Spinal cord (tissue), 10 donors: ENCODE data around the gene VAV2. TPM values are rescaled to one million over a fixed set of nuclear protein-coding genes. Genes with fewer than 3 reads are reported as not detected.

Source experiments
- DNase-seq, 6 donors: peaks; one replicate each; pipeline versions ENCODE4 v3.0.0 to v3.0.0-alpha.2; 2013 to 2015; ENCODE audit warnings: low spot score in 6 of 6, low read depth in 4 of 6
- H3K27ac ChIP-seq: one replicate; pipeline ENCODE4 v1.5.1; 2013; ENCODE audit warnings: low read depth, low read length, control low read depth
- H3K27me3 ChIP-seq: one replicate; pipeline ENCODE4 v1.6.1; 2013; ENCODE audit warnings: low read length; ENCODE audit not compliant: control insufficient read depth, insufficient read depth
- H3K36me3 ChIP-seq: one replicate; pipeline ENCODE4 v1.6.1; 2013; ENCODE audit warnings: low read length; ENCODE audit not compliant: control insufficient read depth, insufficient read depth
- H3K4me1 ChIP-seq: one replicate; pipeline ENCODE4 v1.6.1; 2013; ENCODE audit warnings: low read length; ENCODE audit not compliant: control insufficient read depth, insufficient read depth
- H3K4me3 ChIP-seq: one replicate; pipeline ENCODE4 v1.5.1; 2013; ENCODE audit warnings: low read depth, low read length, control low read depth
- H3K9me3 ChIP-seq: one replicate; pipeline ENCODE4 v1.6.1; 2013; ENCODE audit warnings: low read length; ENCODE audit not compliant: control insufficient read depth, insufficient read depth
- WGBS: methylation state at CpG from one replicate; pipeline ENCODE4 v1.1.5; 2013; ENCODE audit warnings: missing lambda C conversion rate; ENCODE audit not compliant: insufficient coverage; 5-methylcytosine and 5-hydroxymethylcytosine counted together
- polyA plus RNA-seq, 2 donors: library from polyadenylated mRNA; unstranded; fragments of 120-200 nt; gene quantifications; one replicate each; pipeline ENCODE4 v1.2.1, GENCODE V29; 2013; ENCODE audit not compliant: insufficient read length in 2 of 2
- total RNA-seq, 2 donors: library from RNA; depleted of rRNA in 1 of 2; stranded (reverse); fragments of 120-200 nt in 1 of 2; fragments of >200 nt in 1 of 2; gene quantifications; one replicate each; pipeline versions ENCODE4 v1.2.3 to v1.2.4, GENCODE V29; 2013 to 2014
- donor health status: healthy.

VAV2 gene
- total and polyA plus RNA-seq, 4 donors, result 18.4 to 48.3 (median 33.1) TPM

DNA sequence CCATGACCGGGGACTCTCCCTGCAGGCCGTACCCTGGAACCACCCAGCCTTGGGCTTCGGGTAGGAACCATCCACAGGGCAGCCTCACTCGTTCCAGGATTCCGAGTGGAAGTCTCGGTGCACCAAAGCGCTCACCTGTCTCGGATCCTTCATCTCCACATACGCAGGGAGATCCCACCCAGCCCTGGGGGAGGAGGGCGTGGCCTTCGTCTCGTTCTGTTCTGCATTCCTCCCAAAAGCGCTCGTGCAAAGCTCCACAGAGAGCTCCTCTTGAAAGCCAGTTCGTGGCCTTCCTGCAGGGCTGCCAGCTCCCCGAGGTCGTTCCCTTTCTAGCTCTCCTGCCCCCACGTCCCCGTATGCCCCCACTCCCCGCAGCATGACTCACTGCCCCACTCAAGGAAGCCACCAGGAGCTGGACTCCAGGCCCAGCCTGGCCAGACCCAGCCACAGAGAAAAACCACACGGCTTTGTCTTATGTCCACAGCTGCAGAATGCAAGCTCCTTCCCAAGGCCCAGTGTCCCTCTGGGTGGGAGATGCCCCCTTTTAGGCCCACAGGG, 189.0 kb downstream of the VAV2 start:
- DNase-seq, result no peak
- 92% methylated on average over 14 of the region's 21 CpGs for WGBS
- no peaks in the 10 kb centered on the region for H3K27me3 ChIP-seq
- no peak overlapping the region for H3K27ac ChIP-seq
- H3K4me3 ChIP-seq, result no peak overlapping the region
- peaks cover 95% of the 10 kb centered on the region for H3K36me3 ChIP-seq
- no peaks in the 10 kb centered on the region for H3K9me3 ChIP-seq
- peaks cover 6% of the 10 kb centered on the region for H3K4me1 ChIP-seq

DNA sequence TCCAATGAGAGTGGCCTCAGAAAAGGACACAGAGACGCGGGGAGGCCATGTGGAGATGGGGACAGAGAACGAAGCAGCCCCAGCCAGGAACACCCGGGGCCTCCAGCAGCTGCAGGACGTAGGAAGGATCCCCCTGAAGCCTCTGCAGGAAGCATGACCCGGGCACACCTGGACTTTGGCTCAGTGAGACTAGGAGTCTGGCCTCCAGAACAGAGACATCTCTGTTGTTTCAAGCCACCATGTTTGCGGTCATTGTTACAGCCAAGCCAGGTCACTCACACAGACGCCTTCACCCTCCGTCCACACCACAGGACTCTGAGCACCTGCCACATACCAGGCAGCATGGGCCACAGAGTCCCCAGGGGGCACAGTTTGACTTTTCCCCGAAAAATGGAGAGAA, 190.4 kb downstream of the VAV2 start:
- no peak overlapping the region for H3K4me3 ChIP-seq
- 83% methylated on average over 8 of the region's 10 CpGs for WGBS
- H3K9me3 ChIP-seq, result no peaks in the 10 kb centered on the region
- H3K27ac ChIP-seq, result no peak overlapping the region
- no peaks in the 10 kb centered on the region for H3K27me3 ChIP-seq
- DNase-seq, result no peak
- H3K36me3 ChIP-seq, result peaks cover 95% of the 10 kb centered on the region
- H3K4me1 ChIP-seq, result peaks cover 10% of the 10 kb centered on the region

DNA sequence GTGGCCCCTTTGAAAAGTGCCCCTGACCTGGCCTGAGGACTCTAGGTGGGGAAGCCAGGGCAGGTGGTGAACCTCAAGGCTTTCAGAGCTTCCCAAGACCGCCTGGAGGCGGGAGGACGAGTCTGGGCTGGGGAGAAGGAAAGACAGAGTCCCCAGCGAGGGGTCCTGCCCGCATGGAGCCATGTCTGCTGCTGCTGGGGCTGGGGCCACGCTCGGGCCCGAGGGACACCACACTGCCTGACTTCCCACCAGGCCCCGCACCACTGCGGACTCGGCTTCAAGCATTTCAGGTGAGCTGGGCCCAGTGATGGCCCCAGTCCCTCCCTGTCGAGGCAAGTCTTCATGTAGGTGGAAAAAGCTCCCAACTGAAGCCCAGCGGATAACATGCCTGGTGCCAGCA, 191.9 kb downstream of the VAV2 start:
- Histone ChIP-seq H3K4me1 (peaks cover 7% of the 10 kb centered on the region), H3K36me3 (peaks cover 94% of the 10 kb centered on the region), H3K27me3 (no peaks in the 10 kb centered on the region), H3K4me3 (no peak overlapping the region), H3K27ac (no peak overlapping the region), H3K9me3 (no peaks in the 10 kb centered on the region)
- no peak for DNase-seq
- WGBS, result 97% methylated on average over 13 of the region's 13 CpGs

DNA sequence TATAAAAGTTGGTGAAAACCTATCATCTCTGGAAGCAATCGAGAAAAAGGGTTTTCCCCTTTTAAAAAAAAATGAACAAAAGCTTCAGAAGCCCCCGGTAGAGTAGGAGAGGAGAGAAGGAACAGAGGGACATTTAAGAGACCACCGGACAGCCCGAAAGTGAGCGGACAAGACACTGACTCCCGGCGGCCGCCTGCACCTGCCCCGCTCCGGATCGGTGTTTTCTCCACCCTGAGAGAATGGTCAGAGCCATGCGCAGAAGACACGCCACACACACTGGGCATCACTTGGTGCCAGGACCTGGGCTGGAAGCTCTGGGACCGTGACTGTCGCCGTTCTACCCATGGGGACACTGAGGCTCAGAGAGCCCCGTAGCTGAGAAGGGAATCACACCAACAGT, 192.4 kb downstream of the VAV2 start:
- Histone ChIP-seq H3K27ac (no peak overlapping the region), H3K4me3 (no peak overlapping the region), H3K27me3 (no peaks in the 10 kb centered on the region), H3K36me3 (peaks cover 94% of the 10 kb centered on the region), H3K4me1 (peaks cover 4% of the 10 kb centered on the region), H3K9me3 (no peaks in the 10 kb centered on the region)
- WGBS, result 94% methylated on average over 16 of the region's 17 CpGs
- no peak for DNase-seq

DNA sequence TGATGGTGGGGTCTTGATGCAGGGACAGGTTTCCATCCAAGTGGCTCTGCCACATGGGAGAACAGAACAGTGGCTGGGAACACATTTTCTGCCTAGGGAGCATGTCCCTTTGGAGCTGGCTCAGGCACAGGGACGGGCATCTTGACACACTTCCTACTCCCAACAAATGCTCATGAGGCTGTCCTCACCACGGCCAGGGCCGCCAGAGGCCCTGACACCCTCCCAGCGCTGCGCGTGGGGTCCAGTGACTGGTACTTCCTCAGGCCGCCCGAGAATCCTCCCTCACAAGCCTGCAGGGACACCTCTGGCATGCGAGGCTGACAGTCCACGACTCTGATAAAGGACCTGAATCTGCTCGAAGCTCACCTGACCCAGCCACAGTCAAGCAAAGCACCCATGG, 193.0 kb downstream of the VAV2 start:
- peaks cover 10% of the 10 kb centered on the region for H3K4me1 ChIP-seq
- H3K27ac ChIP-seq, result no peak overlapping the region
- 93% methylated on average over 11 of the region's 11 CpGs for WGBS
- no peak for DNase-seq
- H3K9me3 ChIP-seq, result no peaks in the 10 kb centered on the region
- no peak overlapping the region for H3K4me3 ChIP-seq
- H3K36me3 ChIP-seq, result peaks cover 94% of the 10 kb centered on the region
- H3K27me3 ChIP-seq, result no peaks in the 10 kb centered on the region

DNA sequence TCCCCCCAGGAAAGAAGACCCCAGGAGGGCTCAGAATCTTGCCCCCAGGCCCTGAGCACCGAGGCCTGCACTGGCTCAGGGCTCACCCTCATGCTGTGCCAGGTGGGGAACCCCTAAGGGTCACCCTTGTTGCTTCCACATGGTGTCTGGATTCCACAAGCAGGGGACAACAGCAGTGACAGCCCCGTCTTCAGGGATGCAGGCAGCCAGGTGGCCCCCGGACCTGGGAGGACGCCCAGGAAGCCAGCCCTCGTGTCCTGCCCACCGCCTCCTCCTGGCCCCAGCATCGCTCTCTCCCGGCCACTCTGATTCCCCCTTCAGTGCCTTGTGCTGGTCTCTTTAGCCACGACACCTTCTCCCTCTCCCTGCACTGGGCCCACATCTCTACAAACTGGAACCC, 194.0 kb downstream of the VAV2 start:
- peaks cover 18% of the 10 kb centered on the region for H3K4me1 ChIP-seq
- H3K27ac ChIP-seq, result no peak overlapping the region
- H3K27me3 ChIP-seq, result no peaks in the 10 kb centered on the region
- WGBS, result 86% methylated on average over 9 of the region's 9 CpGs
- H3K36me3 ChIP-seq, result peaks cover 92% of the 10 kb centered on the region
- H3K4me3 ChIP-seq, result no peak overlapping the region
- H3K9me3 ChIP-seq, result no peaks in the 10 kb centered on the region
- no peak for DNase-seq

DNA sequence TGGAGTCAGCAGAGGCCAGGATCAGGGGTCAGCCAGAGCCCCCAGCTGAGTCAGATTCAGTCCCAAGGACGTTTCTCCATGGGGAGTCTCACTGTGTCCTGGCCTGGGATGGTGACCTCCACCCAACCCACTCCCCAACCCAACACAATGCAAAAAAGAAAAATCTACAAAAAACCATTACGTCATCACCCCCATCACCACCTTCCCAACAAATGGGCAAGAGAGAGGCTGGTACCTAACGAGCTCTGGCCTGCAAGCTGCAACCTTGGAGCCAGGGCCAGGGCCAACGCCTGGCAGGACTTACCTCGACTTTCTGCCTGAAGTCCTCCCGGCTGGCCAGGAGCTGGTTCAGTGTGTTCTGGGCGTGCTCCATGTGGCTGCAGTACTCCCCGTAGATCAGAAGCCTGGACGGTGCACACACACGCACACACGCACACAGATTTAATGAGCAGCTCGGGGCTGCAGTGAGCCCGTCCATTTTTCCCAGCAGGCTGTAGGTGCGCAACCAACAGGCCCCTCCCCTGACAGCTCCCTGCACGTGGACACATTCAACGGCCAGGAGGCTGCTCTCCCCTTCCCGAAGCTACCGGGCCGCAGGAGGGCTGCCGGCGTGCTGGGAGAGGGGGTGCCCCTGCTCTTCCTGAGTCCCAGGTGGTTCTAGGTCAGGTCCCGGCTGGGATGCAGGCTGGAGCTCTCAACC, 194.6 kb downstream of the VAV2 start:
- H3K27ac ChIP-seq, result no peak overlapping the region
- H3K9me3 ChIP-seq, result no peaks in the 10 kb centered on the region
- H3K4me1 ChIP-seq, result peaks cover 24% of the 10 kb centered on the region
- H3K4me3 ChIP-seq, result no peak overlapping the region
- 74% methylated on average over 17 of the region's 22 CpGs for WGBS
- H3K27me3 ChIP-seq, result no peaks in the 10 kb centered on the region
- H3K36me3 ChIP-seq, result peaks cover 89% of the 10 kb centered on the region
- no peak for DNase-seq

DNA sequence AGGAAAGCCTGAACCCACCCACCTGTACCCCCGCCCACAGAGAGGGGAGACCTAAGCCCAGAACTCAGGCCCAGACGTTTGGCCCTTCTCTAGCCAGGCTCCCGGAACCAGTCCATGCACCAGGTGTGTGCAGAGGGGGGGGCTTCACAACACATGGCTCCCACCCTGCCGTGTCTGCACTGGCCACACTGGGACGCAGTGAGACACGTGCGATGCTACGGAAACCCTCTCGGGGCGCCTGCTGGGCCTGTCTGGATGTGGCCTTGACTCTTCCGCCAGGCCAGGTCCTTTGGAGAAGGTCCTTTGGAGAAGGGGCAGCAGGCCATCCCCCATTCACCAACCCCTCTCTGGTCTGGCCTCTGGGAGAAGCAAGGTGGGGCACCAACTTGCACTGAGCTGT, 195.6 kb downstream of the VAV2 start:
- no peak for DNase-seq
- Histone ChIP-seq H3K9me3 (no peaks in the 10 kb centered on the region), H3K36me3 (peaks cover 89% of the 10 kb centered on the region), H3K4me1 (peaks cover 24% of the 10 kb centered on the region), H3K27me3 (no peaks in the 10 kb centered on the region), H3K27ac (no peak overlapping the region), H3K4me3 (no peak overlapping the region)
- WGBS, result 86% methylated on average over 6 of the region's 11 CpGs

DNA sequence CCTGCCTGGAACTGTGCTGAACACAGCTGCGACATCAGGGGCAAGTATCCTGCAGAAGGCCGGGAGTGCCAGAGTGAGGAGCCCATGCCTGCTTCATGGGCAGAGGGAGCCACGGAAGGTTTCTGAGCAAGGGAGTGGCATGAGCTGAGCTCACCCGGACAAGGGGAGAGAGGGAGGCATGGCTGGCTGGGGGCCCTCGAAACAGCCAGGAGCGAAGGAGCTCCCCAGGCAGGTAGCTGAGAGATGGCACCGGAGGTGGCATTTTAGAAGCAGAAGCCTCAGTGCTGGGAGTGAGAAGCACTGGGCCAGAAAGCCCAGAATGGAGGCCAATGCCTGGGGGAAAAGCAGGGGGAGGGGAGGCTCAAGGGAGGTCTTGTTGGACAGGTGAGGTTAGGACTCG, 197.1 kb downstream of the VAV2 start:
- Histone ChIP-seq H3K4me1 (peaks cover 30% of the 10 kb centered on the region), H3K4me3 (no peak overlapping the region), H3K27me3 (no peaks in the 10 kb centered on the region), H3K27ac (no peak overlapping the region), H3K36me3 (peaks cover 91% of the 10 kb centered on the region), H3K9me3 (no peaks in the 10 kb centered on the region)
- no peak for DNase-seq
- 79% methylated on average over 8 of the region's 8 CpGs for WGBS
